Neural crest cell (in vitro differentiated cells): ENCODE measurements around the gene SUFU. TPM values are rescaled to one million over a fixed set of nuclear protein-coding genes. Genes with fewer than 3 reads are reported as not detected.
A peak's percentile ranks its signal among the peaks of the same experiment; 100 is the strongest.

ENCODE experiments used
- DNase-seq: peaks from one replicate; pipeline ENCODE4 v3.0.0; 2021; ENCODE audit warnings: low read depth, mixed read lengths, low spot score
- H3K27ac Mint-ChIP-seq: one replicate; pipeline ENCODE4 v1.8.0; 2021; ENCODE audit warnings: mild to moderate bottlenecking, mixed read lengths; ENCODE audit not compliant: unreplicated experiment
- H3K27me3 Mint-ChIP-seq: 2 replicates; pipeline ENCODE4 v1.8.0; 2021; ENCODE audit warnings: low read depth, mild to moderate bottlenecking, mixed read lengths
- H3K36me3 Mint-ChIP-seq: 2 replicates; pipeline ENCODE4 v1.8.0; 2021; ENCODE audit warnings: low read depth, mild to moderate bottlenecking, mixed read lengths
- H3K4me1 Mint-ChIP-seq: 2 replicates; pipeline ENCODE4 v1.8.0; 2021; ENCODE audit warnings: mixed read lengths
- H3K4me3 Mint-ChIP-seq: one replicate; pipeline ENCODE4 v1.8.0; 2021; ENCODE audit warnings: mild to moderate bottlenecking, mixed read lengths
- H3K9me3 Mint-ChIP-seq: 2 replicates; pipeline ENCODE4 v1.8.0; 2021; ENCODE audit warnings: mixed read lengths
- total RNA-seq: library from RNA; stranded (reverse); gene quantifications from 2 replicates; pipeline ENCODE4 v1.2.1, GENCODE V29; 2021
- TF ChIP-seq, protein P1 (sequence below): fragments of 200-600 bp; sonication (generic); conservative IDR thresholded peaks from 2 replicates; pipeline ENCODE4 v1.5.0; 2021; ENCODE audit warnings: antibody characterized with exemption, mild to moderate bottlenecking

Gene SUFU
- total RNA-seq, 1 donor from 2014 or later = 27.1 TPM

DNA sequence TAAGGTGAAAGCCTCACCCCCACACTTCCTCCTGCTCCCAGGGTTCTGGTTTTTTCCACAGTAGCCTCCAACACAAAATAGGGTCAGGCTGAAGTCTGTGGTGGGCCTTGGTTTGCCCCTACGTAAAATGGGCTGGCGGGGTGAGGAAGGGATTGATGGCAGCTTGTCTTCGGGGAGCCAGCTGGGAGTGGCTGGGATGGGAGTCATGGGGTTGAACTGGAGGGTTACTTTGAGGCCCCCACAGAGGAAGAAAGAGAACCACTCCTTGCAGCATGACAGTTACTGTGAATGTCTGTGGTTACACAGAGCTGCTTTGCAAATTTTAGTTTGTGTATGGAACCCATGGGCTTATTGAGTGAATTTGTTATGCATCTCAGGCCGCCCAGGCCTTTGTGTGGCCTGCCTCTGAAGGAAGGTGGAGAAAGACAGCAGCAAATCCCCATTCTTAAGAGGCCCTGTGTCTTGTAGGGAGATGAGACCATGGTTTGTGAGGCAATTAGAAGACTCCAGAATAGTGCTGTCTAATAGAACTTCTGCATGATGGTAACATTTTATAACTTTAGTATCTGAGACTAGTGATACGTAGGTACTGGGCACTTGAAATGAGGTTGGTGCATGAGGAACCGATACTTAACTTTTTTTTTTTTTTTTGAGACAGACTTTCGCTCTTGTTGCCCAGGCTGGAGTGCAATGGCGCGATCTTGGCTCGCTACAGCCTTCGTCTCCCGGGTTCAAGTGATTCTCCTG is 148.6 kb downstream of the SUFU start:
- DNase-seq = no peak
- H3K27ac Mint-ChIP-seq = no peak overlapping the region
- peaks cover 9% of the 10 kb centered on the region for H3K36me3 Mint-ChIP-seq
- peak overlapping the region; percentile 64 for H3K4me3 Mint-ChIP-seq
- H3K9me3 Mint-ChIP-seq = no peaks in the 10 kb centered on the region
- H3K27me3 Mint-ChIP-seq = no peaks in the 10 kb centered on the region
- H3K4me1 Mint-ChIP-seq = peaks cover 57% of the 10 kb centered on the region
- TF ChIP-seq, protein P1, sequence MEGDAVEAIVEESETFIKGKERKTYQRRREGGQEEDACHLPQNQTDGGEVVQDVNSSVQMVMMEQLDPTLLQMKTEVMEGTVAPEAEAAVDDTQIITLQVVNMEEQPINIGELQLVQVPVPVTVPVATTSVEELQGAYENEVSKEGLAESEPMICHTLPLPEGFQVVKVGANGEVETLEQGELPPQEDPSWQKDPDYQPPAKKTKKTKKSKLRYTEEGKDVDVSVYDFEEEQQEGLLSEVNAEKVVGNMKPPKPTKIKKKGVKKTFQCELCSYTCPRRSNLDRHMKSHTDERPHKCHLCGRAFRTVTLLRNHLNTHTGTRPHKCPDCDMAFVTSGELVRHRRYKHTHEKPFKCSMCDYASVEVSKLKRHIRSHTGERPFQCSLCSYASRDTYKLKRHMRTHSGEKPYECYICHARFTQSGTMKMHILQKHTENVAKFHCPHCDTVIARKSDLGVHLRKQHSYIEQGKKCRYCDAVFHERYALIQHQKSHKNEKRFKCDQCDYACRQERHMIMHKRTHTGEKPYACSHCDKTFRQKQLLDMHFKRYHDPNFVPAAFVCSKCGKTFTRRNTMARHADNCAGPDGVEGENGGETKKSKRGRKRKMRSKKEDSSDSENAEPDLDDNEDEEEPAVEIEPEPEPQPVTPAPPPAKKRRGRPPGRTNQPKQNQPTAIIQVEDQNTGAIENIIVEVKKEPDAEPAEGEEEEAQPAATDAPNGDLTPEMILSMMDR = no peak

DNA sequence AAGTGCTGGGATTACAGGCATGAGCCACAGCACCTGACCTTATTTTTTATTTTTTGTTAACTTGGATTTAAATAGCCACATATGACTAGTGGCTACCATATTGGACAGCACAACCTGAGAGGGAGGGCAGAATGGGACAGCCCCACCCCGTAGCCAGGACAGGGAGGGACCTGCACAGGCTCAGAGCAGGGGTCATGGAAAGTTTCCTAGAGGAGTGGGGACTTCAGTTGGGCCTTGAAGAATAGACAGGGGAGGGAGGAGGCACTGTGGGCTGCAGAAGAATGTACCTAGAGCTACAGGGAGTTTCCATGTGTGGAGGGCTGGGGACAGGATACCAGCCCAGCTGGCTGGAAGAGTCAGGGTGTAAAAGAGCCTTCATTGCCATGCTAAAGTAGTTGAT is 149.3 kb downstream of the SUFU start:
- H3K4me3 Mint-ChIP-seq = peak overlapping the region; percentile 8
- TF ChIP-seq, protein P1 = no peak

DNA sequence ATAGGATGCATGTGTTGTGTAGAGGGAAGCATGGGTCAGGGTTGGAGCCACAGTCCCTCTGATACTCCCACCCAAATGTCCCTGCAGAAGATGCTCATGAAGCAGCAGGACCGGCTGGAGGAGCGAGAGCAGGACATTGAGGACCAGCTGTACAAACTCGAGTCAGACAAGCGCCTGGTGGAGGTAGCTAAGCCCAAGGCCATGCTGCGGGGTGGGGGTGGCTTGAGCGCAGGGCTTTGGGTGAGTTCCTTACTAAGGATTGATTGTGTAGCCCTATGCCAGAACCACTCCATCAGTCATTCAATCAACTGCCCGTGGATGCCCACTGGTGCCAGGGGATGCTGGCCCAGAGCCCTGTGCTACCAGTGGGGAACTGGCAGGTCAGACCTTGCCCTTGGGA is 150.8 kb downstream of the SUFU start:
- no peak overlapping the region for H3K27ac Mint-ChIP-seq
- no peaks in the 10 kb centered on the region for H3K9me3 Mint-ChIP-seq
- TF ChIP-seq, protein P1 = no peak
- no peak for DNase-seq
- H3K4me3 Mint-ChIP-seq = no peak overlapping the region
- H3K36me3 Mint-ChIP-seq = peaks cover 10% of the 10 kb centered on the region
- peaks cover 35% of the 10 kb centered on the region for H3K4me1 Mint-ChIP-seq
- H3K27me3 Mint-ChIP-seq = no peaks in the 10 kb centered on the region

More for the DNA sequence above, 149.3 kb downstream of the SUFU start:
- H3K27me3 Mint-ChIP-seq = no peaks in the 10 kb centered on the region
- H3K27ac Mint-ChIP-seq = peak overlapping the region; percentile 83
- peaks cover 10% of the 10 kb centered on the region for H3K36me3 Mint-ChIP-seq
- peaks cover 50% of the 10 kb centered on the region for H3K4me1 Mint-ChIP-seq
- H3K9me3 Mint-ChIP-seq = no peaks in the 10 kb centered on the region
- no peak for DNase-seq

DNA sequence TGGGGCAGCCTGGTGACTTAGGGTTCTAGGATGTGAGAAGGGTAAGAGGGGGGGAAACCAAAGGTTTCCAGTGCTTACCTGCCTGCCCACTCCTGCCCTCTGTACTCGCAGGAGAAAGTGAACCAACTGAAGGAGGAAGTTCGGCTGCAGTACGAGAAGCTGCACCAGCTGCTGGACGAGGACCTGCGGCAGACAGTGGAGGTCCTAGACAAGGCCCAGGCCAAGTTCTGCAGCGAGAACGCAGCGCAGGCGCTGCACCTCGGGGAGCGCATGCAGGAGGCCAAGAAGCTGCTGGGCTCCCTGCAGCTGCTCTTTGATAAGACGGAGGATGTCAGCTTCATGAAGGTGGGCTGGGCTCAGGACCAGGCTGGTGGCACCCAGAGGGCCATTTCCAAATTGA is 151.2 kb downstream of the SUFU start:
- Mint-ChIP-seq H3K9me3 (no peaks in the 10 kb centered on the region), H3K4me3 (no peak overlapping the region), H3K27ac (no peak overlapping the region), H3K4me1 (peaks cover 33% of the 10 kb centered on the region), H3K36me3 (peaks cover 10% of the 10 kb centered on the region), H3K27me3 (no peaks in the 10 kb centered on the region)
- TF ChIP-seq, protein P1 = no peak
- DNase-seq = no peak

DNA sequence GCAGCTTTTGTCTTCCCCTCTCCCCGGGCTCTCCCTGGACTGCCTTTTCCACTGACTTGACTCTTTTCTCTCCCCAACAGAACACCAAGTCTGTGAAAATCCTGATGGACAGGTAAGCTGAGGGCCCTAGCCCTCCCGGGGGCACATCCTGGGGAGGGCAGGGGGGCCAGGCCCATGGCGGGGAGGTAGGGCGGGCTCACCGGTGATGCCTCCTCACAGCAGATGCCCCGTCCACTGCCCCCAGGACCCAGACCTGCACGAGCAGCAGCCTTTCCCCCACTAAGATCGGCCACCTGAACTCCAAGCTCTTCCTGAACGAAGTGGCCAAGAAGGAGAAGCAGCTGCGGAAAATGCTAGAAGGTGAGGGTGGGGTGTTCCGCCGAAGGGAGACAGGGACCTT is 152.3 kb downstream of the SUFU start:
- no peaks in the 10 kb centered on the region for H3K9me3 Mint-ChIP-seq
- peaks cover 10% of the 10 kb centered on the region for H3K36me3 Mint-ChIP-seq
- H3K4me3 Mint-ChIP-seq = no peak overlapping the region
- peaks cover 29% of the 10 kb centered on the region for H3K4me1 Mint-ChIP-seq
- TF ChIP-seq, protein P1 = no peak
- no peak overlapping the region for H3K27ac Mint-ChIP-seq
- H3K27me3 Mint-ChIP-seq = no peaks in the 10 kb centered on the region
- DNase-seq = no peak
